ENCODE results near the gene MRPS15.

MRPS15 gene

GRCh38 chr1:36419569-36419968 is 44.6 kb downstream of the MRPS15 start:
- DNase-seq (ENCODE audit: low spot score) = no peak

DNA sequence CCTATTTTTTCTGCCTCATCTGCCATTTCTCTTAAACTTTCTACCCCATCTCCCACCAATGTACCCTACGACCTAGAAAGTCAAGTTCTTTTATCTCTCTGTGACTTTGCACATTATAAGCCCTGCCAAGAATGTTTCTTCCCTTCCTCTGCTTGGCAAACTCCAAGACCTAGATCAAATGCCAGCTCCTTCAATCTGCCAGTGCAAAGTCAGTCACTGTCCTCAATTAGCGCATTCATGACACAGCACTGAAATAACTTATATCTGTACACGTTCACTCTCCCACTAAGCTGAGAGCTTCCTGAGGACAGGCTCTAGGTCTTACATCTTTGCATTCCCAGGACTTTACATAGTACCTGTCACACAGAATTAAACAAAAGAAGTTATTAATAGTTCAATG is 45.0 kb downstream of the MRPS15 start:
- no peak for DNase-seq (ENCODE audit: low spot score)

DNA sequence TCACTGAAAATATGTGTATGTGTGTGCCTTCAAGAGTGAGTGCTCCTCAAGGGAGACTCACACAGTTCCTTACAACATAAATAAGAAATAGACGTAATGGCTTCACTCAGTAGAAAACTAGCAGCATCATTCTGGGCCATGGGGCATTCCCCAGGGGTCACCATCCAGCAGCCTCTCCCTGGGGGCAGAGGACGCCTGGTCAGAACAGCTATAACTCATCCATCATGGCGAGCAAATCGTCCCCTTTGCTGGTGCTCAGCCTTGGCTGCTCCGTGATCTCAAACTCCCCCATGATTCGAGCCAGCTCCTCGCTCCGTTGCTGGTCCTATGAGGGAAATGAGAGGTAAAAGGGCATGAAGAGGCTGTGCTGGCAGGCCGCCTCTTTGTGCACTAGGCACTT is 46.3 kb downstream of the MRPS15 start:
- no peak for DNase-seq (ENCODE audit: low spot score)

DNA sequence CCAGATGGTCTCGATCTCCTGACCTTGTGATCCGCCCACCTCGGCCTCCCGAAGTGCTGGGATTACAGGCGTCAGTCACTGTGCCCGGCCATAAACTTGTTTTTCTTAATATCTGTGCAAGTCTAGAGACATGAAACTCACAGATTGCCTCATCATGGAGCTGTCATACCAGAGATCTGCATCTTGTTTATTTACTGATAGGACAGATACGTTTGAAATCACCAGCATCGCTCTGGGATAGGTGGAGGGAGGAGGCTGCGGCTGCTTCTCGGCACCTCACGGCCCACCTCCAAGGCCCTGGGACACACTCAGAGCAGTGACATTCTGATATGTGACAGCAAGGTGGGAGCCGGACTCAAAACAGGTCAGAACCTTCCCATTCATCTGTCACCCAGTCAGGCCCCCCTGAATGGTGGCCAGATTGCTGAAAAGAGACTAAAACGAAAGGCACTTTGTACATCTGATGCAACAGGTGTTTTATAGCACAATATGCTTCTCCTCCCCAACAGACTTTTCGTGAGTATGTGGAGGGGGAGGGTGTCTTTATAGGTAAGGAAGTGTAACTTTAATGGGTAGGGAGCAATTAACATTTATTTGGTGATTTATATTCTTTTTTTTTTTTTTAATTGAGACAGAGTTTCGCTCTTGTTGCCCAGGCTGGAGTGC is 48.4 kb downstream of the MRPS15 start:
- no peak for DNase-seq (ENCODE audit: low spot score)

DNA sequence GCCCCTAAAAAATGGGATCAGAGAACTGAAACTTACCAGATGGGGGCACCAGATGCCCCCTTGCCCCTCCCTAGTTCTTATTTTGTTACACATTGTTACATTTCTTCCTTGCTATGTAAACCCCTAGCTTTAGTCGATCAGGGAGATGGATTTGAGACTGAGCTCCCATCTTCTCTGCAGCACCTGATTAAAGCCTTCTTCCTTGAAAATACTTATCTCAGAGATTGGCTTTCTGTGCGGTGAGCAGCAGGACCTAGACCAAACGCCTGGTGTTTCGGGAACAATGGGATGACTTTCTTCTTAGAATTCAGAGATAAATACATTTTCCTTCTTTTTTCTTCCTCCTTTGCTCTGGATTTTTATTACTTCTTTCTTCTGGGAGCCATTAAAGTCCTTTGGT is 49.8 kb downstream of the MRPS15 start:
- no peak for DNase-seq (ENCODE audit: low spot score)

DNA sequence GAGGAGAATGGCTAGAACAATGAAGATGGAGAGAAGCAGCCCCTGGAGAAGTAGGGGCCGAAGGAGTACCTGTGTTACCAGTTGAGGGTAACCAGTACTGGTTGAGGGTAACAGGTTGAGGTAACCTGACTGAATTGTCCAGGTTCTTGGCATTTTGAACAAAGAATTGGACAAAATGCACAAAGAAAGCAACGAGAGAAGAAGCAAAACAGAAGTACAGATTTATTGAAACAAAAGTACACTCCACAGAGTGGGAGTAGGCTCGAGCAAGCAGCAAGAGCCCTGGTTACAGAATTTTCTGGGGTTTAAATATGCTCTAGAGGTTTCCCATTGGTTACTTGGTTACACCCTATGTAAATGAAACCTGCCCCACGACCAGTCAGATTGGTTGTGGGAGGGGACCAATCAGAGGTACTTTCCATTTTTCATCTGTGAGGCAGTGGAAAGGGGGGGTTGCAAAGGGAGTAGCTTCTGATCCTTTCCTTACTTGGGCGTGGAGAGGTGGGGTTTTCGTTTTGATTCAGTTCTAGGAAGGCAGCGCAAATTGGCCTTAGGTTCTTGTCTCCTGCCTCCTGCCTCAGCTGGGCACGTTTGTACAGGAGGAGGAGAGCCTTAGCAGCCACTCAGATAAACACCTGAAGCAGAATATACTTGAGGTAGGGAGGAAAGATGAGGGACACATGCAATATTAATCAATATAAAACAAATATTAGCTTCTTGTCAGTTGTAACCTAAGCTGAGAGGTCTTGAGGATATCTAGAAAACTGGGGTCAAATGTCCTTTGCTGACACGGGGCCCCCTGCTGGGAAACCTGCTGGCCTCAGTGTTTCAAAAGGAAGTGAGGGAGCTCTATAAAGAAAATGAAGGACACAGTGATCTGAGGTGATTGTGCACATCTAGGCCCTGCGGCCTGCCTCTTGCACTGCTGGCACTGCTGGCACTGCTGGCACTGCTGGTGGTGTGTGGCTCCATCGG is 52.2 kb downstream of the MRPS15 start:
- peak; percentile 57 for DNase-seq (ENCODE audit: low spot score)

DNA sequence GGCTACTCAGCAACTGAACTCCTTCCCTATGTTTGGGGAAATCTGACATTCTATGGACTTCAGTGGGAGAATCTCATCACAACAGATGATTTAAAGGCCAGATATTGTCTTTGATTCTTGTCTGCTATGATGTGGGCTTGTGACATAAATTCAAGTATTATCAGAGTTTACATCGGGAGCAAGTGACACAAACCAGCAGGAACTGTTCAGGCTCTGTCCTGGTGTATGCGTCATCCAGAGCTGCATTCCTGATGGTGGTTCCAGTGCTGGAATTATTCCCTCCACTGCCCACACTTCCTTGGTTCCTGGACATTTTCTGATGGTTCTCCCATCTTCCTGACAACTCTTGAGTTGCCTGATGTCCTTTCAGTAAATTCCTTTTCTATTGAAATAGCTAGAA is 55.7 kb downstream of the MRPS15 start:
- DNase-seq (ENCODE audit: low spot score) = no peak

GRCh38 chr1:36406440-36406839 is 57.7 kb downstream of the MRPS15 start:
- no peak for DNase-seq (ENCODE audit: low spot score)
